Measurements from ENCODE around the gene NMNAT2.

DNA sequence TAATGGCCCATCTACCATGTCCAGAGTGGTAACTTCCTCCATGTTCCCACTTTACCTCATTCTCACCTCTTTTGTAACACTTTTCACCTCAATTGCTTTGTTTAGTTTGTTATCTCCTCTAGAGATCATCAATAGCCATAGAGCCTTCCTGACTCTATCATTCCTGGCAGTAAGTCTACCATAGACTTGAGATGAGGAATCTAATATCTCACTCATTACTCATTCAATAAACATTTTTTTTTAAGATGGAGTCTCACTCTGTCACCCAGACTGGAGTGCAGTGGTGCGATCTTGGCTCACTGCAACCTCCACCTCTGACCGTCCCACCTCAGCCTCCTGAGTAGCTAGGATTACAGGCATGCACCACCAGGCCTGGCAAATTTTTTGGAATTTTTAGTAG, 7.1 kb downstream of the NMNAT2 start:
- TF ChIP-seq, protein P1, sequence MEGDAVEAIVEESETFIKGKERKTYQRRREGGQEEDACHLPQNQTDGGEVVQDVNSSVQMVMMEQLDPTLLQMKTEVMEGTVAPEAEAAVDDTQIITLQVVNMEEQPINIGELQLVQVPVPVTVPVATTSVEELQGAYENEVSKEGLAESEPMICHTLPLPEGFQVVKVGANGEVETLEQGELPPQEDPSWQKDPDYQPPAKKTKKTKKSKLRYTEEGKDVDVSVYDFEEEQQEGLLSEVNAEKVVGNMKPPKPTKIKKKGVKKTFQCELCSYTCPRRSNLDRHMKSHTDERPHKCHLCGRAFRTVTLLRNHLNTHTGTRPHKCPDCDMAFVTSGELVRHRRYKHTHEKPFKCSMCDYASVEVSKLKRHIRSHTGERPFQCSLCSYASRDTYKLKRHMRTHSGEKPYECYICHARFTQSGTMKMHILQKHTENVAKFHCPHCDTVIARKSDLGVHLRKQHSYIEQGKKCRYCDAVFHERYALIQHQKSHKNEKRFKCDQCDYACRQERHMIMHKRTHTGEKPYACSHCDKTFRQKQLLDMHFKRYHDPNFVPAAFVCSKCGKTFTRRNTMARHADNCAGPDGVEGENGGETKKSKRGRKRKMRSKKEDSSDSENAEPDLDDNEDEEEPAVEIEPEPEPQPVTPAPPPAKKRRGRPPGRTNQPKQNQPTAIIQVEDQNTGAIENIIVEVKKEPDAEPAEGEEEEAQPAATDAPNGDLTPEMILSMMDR (conservative IDR thresholded peaks at IDR 0.05; ENCODE audit: low read length), result no peak
- TF ChIP-seq EZH2phosphoT487 (IDR thresholded peaks at IDR 0.05; ENCODE audit: borderline replicate concordance, low read depth, low read length), result no peak

Measured in OCI-LY7 (cell line).